Activated B cell treated with CpG ODN at 0.5 μM for 24 hours (primary cell): Measurements from ENCODE around the gene PLXNC1. TPM values are rescaled to one million over a fixed set of nuclear protein-coding genes. Genes with fewer than 3 reads are reported as not detected.
A peak's percentile ranks its signal among the peaks of the same experiment; 100 is the strongest.

Source experiments
- ATAC-seq: fragments of 200-7000 bp; cut with Tn5 transposase; one replicate; pipeline ENCODE4 v1.10.0; 2021; ENCODE audit warnings: low read depth, mild to moderate bottlenecking, moderate library complexity
- CTCF ChIA-PET: fragments of 350-600 bp; sonication (Branson Sonifier 250); formaldehyde crosslinking; loops from one replicate; lab custom pipeline; 2021; ENCODE audit warnings: antibody characterized with exemption; lab: Charles Lee
- POLR2A ChIA-PET: fragments of 350-600 bp; sonication (Branson Sonifier 250); formaldehyde crosslinking; loops from one replicate; lab custom pipeline; 2021; ENCODE audit warnings: antibody characterized with exemption; lab: Charles Lee
- DNase-seq: peaks from one replicate; pipeline ENCODE4 v3.0.0; 2022
- H3K27ac Mint-ChIP-seq: one replicate; pipeline ENCODE4 v1.8.0; 2020; ENCODE audit warnings: mixed read lengths
- H3K27me3 Mint-ChIP-seq: one replicate; pipeline ENCODE4 v1.8.0; 2021; ENCODE audit warnings: mixed read lengths
- H3K36me3 Mint-ChIP-seq: one replicate; pipeline ENCODE4 v1.8.0; 2021; ENCODE audit warnings: low read depth, mixed read lengths
- H3K4me1 Mint-ChIP-seq: one replicate; pipeline ENCODE4 v1.8.0; 2021; ENCODE audit warnings: mixed read lengths
- H3K4me3 Mint-ChIP-seq: one replicate; pipeline ENCODE4 v1.8.0; 2020; ENCODE audit warnings: mild to moderate bottlenecking, mixed read lengths
- H3K9me3 Mint-ChIP-seq: one replicate; pipeline ENCODE4 v1.8.0; 2020; ENCODE audit warnings: mixed read lengths
- intact Hi-C: fragments of 100-400 bp; cut with micrococcal nuclease; formaldehyde crosslinking; loops from one replicate; pipeline ENCODE4 v1.15.1; 2024
- total RNA-seq: library from RNA; stranded (reverse); gene quantifications from 2 replicates; pipeline ENCODE4 v1.2.3, GENCODE V29; 2022
- TF ChIP-seq, protein P1 (sequence below): fragments of 200-600 bp; IDR thresholded peaks from one replicate; pipeline ENCODE4 v1.8.0; 2022; ENCODE audit warnings: antibody characterized with exemption, mild to moderate bottlenecking

Gene PLXNC1
- total RNA-seq, 1 donor from 2014 or later = 30.9 TPM

GRCh38 chr12:94143951-94144350 is 4.4 kb upstream of the PLXNC1 start:
- intact Hi-C loops = loop anchor here (2.0 to 10.0 kb wide), 2 partner anchors 617 to 1071 kb away; partner anchors contain the start of genes FGD6 and VEZT
- H3K27me3 Mint-ChIP-seq = no peaks in the 10 kb centered on the region
- ATAC-seq = no peak
- no peak for DNase-seq
- POLR2A ChIA-PET = interaction anchor here (1.1 kb wide), 1 partner anchor 119 kb away, joined by 3 read pairs; no protein-coding TSS in a partner anchor
- CTCF ChIA-PET = interaction anchor here (0.8 to 3.1 kb wide), 3 partner anchors 10 to 391 kb away, joined by 3 to 11 read pairs (median 3); no protein-coding TSS in a partner anchor
- no peak overlapping the region for H3K27ac Mint-ChIP-seq
- H3K36me3 Mint-ChIP-seq = no peaks in the 10 kb centered on the region
- H3K9me3 Mint-ChIP-seq = no peaks in the 10 kb centered on the region
- peaks cover 19% of the 10 kb centered on the region for H3K4me1 Mint-ChIP-seq
- TF ChIP-seq, protein P1, sequence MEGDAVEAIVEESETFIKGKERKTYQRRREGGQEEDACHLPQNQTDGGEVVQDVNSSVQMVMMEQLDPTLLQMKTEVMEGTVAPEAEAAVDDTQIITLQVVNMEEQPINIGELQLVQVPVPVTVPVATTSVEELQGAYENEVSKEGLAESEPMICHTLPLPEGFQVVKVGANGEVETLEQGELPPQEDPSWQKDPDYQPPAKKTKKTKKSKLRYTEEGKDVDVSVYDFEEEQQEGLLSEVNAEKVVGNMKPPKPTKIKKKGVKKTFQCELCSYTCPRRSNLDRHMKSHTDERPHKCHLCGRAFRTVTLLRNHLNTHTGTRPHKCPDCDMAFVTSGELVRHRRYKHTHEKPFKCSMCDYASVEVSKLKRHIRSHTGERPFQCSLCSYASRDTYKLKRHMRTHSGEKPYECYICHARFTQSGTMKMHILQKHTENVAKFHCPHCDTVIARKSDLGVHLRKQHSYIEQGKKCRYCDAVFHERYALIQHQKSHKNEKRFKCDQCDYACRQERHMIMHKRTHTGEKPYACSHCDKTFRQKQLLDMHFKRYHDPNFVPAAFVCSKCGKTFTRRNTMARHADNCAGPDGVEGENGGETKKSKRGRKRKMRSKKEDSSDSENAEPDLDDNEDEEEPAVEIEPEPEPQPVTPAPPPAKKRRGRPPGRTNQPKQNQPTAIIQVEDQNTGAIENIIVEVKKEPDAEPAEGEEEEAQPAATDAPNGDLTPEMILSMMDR = no peak
- H3K4me3 Mint-ChIP-seq = no peak overlapping the region

GRCh38 chr12:94144781-94145180 is 3.6 kb upstream of the PLXNC1 start:
- Mint-ChIP-seq H3K9me3 (no peaks in the 10 kb centered on the region), H3K4me3 (no peak overlapping the region), H3K4me1 (peaks cover 19% of the 10 kb centered on the region), H3K27ac (no peak overlapping the region), H3K36me3 (no peaks in the 10 kb centered on the region), H3K27me3 (no peaks in the 10 kb centered on the region)
- intact Hi-C loops = loop anchor here (1.0 to 10.0 kb wide), 4 partner anchors 228 to 1070 kb away; partner anchors contain the start of genes FGD6 and VEZT
- DNase-seq = no peak
- TF ChIP-seq, protein P1 = no peak
- CTCF ChIA-PET = interaction anchor here (0.7 to 3.1 kb wide), 5 partner anchors 11 to 390 kb away, joined by 3 to 23 read pairs (median 11); no protein-coding TSS in a partner anchor
- no peak for ATAC-seq
- POLR2A ChIA-PET = no interaction called here

GRCh38 chr12:94145191-94145983 is 3.0 kb upstream of the PLXNC1 start:
- Mint-ChIP-seq H3K4me3 (no peak overlapping the region), H3K36me3 (peaks cover 3% of the 10 kb centered on the region), H3K27me3 (no peaks in the 10 kb centered on the region), H3K27ac (no peak overlapping the region), H3K4me1 (peaks cover 22% of the 10 kb centered on the region), H3K9me3 (no peaks in the 10 kb centered on the region)
- ATAC-seq (no peak), DNase-seq (no peak)
- TF ChIP-seq, protein P1 = no peak
- intact Hi-C loops = loop anchor here (1.0 to 10.0 kb wide), 4 partner anchors 227 to 1069 kb away; partner anchors contain the start of genes FGD6 and VEZT
- POLR2A ChIA-PET = interaction anchor here (0.6 kb wide), 2 partner anchors 825 to 1316 kb away, joined by 4 to 15 read pairs; no protein-coding TSS in a partner anchor
- CTCF ChIA-PET = interaction anchor here (0.8 to 3.0 kb wide), 6 partner anchors 10 to 845 kb away, joined by 3 to 23 read pairs (median 6); no protein-coding TSS in a partner anchor

- ChIA-PET CTCF (interaction anchor here (1.0 to 3.0 kb wide), 5 partner anchors 11 to 844 kb away, joined by 3 to 23 read pairs (median 8); no protein-coding TSS in a partner anchor), POLR2A (interaction anchor here (0.6 to 3.7 kb wide), 4 partner anchors 60 to 1315 kb away, joined by 4 to 64 read pairs (median 10); no protein-coding TSS in a partner anchor)
- TF ChIP-seq, protein P1 = no peak
- Mint-ChIP-seq H3K36me3 (peaks cover 3% of the 10 kb centered on the region), H3K4me1 (peaks cover 31% of the 10 kb centered on the region), H3K4me3 (no peak overlapping the region), H3K27ac (peak overlapping the region; percentile 33), H3K27me3 (no peaks in the 10 kb centered on the region), H3K9me3 (no peaks in the 10 kb centered on the region)
- DNase-seq = no peak
- intact Hi-C loops = loop anchor here (5.0 to 10.0 kb wide), 2 partner anchors 226 to 1068 kb away; partner anchors contain the start of genes FGD6 and VEZT
- no peak for ATAC-seq
Measured at GRCh38 chr12:94146166-94146936, 2.0 kb upstream of the PLXNC1 start.
